CD4-positive, alpha-beta T cell treated with Interferon alpha-2 for 1 hour (primary cell): ENCODE measurements around the gene SGCE.

Experiments
- DNase-seq, 2 donors: peaks; one replicate each; pipeline ENCODE4 v3.0.0-alpha.2; 2020 to 2022

Gene SGCE

DNA sequence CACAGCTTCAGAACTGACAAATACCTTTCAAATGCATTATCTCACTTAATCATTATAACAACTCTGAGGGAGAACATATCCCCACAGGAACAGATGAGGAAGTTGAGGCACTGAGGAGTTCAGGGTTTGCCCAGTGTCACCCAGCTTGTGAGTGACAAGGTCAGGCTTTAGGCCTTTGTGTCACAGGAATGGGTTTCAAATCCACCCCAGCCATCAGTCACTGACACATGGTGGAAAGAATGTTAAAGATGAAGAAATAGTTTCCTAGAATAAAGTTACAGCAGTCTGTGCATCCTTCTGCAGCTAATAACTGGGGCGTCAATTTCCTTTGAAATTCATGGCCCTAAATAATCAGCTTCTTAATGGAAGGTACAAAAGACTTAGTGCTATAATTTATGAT, 37.8 kb downstream of the SGCE start:
- no peak for DNase-seq

DNA sequence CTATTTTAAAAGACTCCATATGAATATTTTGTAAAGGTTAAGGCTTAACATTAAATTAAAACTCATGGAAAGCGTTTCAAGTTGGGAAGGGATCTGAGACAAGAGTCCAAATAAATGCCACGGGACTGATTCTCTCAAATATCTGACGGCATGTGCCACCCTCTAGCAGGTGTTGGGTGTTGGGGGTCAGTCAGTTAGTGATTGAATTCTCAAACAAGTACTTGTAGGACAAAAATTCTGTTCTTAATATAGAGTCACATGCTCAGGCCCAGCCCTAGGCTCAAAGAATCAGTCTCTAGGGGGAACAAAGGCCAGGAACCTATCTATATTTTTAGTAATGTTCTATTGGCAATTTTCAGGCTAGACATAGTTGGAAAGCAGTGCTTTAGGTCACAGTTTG, 39.1 kb downstream of the SGCE start:
- no peak for DNase-seq

DNA sequence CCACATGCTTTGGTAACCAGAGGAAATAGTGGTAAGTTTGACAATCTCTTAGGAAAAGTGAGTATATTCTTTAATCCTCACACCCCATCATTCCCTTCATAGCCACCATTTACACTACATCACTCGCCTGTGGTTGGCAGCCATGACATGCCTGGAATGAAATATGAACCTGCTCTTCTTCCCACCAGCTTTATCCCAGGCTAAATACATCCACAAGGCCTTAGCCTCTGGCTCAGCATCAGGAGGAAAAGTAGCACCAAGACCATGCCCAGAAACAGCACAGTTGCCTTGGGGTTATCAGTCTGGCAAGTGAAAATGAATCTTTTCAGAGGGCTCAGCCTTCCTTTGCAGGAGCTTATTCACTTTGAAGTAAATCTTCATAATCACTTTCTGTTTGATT, 40.3 kb downstream of the SGCE start:
- no peak for DNase-seq

DNA sequence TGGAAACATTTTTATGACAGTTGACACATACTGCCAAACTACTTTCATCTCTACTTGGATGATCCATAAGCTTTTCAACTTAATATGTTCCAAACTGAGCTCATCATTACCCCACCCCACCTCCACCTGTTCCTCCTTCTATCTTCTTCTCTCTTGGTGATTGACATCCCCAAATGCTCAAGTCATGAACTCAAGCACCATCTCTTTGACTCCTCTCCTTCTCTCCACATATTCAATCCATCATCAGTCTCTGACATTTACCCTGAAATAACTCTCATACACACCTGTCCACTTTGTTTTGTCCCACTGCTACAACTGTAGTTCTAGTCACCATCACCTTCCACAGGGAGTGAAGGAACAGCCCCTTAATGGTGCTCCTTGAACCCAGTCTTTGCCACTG, 43.3 kb downstream of the SGCE start:
- no peak for DNase-seq

DNA sequence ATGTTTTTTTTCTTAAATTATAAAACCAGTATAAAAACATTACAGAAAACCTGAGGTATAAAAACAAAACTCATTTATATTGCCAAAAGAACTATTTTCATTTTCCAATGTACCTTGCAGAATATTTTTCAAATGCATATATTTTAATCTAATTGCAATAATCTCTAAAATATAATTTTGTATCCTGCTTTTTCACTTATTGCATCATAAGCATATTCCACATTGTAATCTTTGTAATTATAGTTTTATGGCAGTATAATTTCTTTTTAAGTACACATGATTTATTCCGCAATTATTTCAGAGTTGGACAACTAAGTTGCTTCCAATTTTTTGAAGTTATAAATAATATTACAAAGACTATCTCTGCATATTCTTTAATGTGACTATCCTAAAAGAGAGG, 43.7 kb downstream of the SGCE start:
- DNase-seq = no peak

DNA sequence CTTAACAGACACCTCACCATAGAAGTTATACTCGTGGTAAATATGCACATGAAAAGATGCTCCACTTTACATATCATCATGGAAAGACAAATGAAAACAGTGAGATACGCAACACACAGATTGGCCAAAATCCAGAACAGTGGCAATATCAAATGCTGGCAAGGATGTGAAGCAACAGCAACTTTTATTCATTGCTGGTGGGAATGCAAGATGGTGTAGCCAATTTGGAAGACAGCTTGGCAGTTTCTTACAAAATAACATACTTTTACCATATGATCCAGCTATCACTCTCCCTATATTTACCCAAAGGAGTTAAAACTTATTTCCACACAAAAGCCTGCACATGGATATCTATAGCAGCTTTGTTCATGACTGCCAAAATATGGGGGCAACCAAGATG, 46.4 kb downstream of the SGCE start:
- no peak for DNase-seq

DNA sequence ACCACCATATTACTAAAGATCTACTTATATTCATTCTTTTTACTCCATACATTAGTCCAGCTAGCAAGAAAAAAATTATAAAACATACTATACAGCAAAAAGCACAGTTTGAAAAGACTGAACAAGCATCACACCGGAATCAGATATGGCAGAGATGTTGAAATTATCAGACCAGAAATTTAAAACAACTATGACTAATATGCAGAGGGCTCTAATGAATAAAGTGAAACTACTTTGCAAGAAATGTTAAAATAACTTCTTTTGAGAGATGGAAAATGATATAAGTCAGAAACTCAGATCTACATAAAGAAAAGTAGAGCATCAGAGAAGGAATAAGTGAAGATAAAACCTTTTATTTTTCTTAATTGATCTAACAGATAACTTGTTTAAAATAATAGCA, 50.9 kb downstream of the SGCE start:
- no peak for DNase-seq

DNA sequence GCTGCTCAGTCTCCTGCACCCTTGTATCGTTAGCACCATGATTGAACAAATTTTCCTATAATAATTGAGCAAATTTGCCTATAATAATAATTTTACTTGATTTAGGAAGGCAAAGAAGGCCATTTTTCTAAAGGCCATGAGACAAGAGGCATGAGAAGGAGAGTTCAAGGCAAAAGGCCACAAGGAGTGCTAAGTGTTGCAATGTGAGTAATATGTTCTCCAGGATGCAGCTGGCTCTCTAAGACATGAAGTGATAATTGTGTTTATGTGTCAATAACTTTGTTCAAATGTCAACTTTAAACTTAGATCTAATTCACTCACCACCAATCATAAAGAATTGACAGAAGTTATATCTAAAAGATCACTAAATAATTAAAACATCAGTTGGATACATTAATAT, 53.8 kb downstream of the SGCE start:
- no peak for DNase-seq

DNA sequence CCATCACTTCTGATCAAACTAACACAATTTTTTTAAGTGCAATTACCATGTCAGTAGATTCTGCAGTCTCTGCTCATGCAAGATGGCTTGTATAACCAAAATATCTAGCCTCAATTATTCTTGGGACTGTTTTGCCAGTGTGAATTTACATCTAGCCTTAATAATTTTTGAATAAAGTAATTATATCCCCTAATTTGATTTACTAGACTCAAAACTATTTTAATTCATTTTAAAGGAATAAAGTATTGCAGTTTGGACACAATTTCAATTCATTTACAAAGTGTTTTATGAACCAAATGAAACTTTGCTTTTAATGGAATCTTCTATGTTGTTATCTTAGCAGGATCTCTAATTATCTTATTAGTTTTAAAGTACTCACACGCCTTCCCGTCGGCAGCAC, 55.7 kb downstream of the SGCE start:
- no peak for DNase-seq

DNA sequence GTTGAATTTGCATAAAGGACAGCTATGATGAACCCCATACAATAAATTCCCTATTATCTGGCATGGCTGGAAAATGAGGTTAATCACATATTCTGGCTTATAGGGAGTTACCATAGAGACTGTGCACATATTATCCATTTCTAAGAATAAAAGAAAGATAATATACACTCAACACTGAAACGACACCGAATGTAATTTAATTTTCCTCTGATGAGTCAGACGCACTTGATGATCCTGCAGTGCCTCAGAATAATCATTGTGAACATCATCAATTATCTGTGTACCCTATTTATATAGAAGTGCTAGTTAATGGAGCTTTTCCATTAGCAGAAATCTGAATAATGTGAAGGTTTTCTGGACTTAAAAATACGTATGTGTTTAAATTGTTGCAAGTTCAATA, 60.2 kb downstream of the SGCE start:
- DNase-seq = no peak

DNA sequence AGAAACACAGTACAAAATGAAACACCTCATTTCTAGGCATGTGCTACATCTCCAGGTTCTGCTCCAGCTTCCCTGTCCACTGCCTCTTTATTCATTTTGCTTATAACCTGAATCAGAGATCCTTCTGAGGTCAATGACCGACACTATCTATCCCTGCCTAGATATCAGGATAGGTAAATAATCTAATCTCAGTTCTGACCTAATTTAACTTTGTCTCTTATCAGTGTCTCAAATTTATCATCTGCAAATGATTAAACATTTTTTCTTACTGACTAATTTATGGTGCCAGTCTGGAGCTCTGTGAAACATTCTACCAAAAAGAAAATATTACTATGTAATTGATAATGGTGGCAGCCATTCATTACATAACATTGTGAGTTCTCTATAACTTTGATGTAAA, 61.1 kb downstream of the SGCE start:
- no peak for DNase-seq

DNA sequence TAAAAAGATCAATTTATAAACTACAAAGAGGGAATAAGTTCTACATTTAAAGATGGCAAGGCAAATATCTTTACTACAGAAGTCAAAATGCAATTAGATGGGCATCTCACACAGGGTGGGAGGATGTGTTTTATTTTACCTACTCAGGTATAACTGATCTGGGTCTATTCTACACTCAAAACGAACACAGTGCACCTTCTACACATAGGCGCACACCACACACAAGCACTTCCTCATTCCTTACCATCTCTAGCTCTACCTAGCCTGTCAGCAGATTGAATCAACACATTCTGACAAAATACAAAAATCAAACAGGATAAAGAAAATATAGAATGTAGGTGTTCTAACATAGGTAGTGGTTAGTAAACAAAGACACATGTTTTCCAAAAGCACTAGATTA, 64.8 kb downstream of the SGCE start:
- DNase-seq = peak in 1 of 2 donors; percentile 1

DNA sequence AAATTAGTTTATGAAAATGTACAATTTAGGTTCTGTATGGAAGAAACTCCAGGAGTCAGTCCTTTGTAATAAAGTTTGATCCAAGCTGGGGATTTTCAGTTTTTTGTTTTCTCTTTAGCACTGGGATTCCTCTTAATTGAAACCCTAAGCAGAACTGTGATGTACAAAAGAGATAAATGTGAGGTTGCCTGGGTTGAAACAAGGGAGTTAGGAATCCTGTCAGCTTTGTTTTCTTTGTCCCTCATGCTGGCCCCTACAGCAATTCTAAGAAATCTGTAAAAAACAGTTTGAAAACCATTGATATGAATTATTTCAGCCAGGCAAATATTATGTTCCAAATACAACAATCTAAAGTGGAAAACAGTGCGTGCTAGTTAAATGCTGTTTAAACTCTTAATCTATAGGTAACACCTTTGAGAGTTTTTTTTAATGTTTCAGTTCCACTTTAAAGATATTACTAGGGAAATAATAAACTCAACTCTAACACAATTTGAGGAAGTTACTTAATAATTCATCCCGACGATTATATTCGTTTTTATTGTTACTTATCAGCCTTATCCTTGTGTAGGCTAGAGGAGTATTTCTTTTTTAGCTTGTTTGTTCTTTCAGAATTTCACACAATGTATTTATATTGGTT, 65.3 kb downstream of the SGCE start:
- no peak for DNase-seq

DNA sequence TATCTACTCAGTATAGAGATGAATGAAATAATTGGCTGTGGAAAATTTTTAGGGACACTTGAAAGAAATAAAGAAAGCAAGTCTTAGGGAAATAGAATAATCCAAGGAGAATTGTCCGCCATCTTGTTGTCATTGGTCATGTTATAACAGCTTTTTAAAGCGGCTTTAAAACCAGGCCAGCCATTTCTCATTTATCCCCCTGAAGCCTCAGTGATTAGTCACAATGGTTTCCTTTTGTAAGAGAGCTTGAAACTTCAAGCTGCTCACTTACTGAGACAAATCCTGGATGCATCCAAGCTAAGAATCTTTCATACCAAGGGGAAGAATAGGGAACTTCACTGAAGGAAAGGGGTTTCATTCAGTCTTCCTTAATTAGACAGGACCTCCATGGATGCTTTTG, 67.9 kb downstream of the SGCE start:
- DNase-seq = no peak

DNA sequence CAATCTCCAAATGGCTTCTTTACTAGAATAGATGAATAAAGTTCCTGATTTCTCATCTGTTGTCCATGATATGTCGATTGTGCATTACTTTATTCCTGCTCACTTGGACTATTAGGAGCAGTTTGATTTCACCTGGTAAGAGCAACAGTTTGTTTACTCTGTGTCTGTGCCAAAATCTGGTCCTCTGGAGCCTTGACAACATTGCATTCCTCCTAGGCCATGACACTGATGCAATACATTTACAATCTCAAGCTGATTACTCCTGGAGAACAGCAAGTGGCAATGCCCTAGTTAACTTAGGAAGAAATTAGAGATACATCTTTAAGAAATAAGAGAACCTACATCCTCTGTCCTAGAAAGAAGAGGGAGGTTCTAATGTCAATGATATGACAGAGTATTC, 71.8 kb downstream of the SGCE start:
- no peak for DNase-seq

DNA sequence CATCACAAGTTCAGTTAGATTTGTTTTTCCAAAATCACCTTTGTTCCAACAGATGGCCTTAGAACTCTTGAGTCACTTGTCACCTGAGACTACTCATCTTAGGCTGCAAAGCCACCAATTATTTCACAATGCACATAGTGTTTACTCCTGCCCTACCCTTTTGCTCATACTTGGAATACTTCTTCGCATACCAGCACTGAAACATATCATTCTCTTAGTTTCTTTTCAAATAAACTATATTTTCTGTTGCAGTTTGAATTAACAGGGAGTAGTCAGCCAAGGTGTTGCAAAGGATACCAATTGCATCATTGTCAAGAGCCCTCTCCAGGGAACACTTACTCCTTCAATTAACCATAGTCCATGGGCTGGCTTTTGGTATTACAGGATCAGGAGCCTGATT, 75.3 kb downstream of the SGCE start:
- no peak for DNase-seq

DNA sequence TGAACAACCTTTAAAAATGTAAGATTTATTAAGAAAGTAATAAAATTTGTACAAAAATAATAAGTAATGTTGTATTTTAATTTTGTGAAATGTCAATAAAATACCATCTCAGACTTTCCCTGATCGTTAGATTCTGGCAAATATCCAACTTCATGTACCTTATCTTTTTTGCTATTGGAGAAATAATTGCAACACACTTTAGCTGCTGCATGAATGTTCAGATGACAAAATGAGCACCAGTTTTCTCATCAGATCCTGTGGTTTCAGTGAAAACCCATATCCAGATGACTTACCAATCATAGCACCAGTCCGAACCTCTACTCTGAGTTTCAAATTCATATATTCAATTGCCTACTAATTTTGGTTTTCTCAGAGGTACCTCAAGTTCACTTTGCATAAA, 76.5 kb downstream of the SGCE start:
- DNase-seq = no peak

DNA sequence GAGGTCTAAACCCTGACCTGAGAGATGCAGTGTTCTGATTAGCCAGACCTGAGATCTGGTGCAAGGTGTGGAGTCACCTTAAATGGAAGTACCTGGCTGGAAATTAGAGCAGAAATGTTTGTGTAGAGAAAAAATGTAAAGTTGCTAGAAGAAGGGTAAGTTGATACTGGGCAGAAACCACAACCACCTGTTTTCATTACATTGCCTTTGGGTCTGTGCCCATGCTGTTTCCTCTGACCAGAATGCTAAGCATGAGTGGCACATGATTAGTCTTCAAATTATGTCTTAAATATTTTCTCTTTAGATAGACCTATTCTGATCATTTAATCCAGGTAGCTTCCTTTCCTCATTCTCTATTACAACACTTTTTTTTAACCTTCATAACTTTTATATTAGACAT, 77.3 kb downstream of the SGCE start:
- DNase-seq = no peak

DNA sequence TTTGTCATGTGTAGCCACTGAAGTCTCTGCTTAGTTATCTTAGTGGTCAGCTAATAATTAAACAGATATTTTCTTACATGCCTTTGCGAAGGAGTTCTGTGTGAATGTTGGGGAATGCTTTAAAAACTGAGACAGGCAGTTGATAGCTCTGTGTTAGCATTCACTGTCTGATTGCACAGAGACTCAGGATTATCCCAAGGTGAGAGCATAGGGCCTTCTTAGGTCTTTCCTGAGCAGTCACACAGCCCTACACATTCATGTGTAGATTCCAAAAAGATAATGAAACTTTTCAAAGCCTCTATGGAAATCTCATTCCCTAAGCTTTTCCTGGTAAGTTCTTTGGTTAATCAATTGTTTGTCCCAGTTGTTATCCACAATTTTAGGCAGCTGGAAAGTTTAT, 78.6 kb downstream of the SGCE start:
- no peak for DNase-seq

DNA sequence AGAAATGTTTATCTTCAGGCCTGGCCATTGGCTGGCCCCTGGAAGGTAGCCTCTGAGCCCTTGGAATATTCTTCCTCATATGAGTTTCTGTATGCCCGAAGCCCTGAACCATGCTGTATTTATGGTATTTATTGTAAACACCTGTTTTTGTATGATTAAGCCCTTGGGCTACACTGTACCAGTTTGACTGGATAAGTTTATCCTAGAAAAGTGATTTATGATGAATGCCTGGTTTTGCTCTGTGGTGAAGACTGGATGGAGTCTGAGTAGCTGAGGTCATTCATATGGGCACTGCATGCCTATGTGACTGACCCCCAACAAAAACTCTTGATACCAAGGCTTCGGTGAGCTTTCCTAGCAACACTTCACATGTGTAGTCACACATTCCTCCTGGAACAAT, 79.6 kb downstream of the SGCE start:
- DNase-seq = no peak

DNA sequence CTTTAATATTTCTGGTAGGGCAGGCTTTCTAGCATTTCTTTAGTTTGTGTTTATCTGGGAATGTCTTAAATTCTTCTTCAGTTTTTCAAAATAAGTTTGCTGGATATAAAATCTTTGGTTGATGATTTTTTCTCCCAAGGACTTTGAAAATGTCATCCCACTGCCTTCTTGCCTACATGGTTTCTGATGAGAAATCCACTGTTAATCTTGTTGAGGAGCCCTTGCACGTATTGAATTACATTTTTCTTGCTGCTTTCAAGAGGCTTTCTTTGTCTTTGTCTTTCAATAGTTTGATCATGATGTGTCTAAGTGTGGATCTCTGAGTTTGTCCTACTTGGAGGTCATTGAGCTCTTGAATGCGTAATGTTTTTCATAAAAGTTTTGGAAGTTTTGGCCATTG, 80.3 kb downstream of the SGCE start:
- no peak for DNase-seq

DNA sequence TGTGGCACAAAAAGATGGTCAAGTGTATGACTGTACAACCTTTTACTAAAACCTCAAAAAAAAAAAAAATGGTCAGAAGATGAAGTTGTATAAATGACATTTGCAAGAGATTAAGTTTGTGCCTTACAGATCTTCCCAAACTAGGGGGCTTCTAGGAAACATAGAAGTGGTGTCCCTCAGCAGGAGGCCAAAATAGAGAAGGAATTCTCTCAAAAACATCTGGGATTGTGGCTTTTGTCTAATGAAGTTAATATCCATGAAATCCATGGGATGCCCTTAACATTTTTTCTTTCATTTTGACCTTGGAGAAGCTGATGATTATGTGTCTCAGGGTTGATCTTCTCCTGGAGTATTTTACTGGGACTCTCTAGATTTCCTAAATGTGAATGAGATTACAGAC, 84.1 kb downstream of the SGCE start:
- DNase-seq = no peak

DNA sequence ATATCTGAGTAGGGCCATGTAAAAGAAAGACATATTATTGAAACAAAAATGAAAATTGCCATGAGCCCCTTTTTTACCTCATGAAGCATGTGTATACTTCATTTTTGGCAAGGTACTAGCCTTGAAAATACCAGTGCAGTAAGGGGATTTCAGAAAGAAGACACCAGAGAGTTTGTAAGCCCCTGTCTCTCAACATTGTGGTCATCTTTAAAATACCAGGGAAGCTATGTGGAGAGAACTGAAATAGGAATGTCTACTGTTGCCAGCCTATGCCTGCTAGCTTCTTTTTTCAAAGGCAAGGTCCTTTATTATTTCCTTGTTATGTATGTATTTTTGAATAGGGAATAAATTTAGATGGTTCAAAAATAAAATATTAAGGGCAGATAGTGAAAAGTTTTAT, 88.5 kb downstream of the SGCE start:
- DNase-seq = no peak

DNA sequence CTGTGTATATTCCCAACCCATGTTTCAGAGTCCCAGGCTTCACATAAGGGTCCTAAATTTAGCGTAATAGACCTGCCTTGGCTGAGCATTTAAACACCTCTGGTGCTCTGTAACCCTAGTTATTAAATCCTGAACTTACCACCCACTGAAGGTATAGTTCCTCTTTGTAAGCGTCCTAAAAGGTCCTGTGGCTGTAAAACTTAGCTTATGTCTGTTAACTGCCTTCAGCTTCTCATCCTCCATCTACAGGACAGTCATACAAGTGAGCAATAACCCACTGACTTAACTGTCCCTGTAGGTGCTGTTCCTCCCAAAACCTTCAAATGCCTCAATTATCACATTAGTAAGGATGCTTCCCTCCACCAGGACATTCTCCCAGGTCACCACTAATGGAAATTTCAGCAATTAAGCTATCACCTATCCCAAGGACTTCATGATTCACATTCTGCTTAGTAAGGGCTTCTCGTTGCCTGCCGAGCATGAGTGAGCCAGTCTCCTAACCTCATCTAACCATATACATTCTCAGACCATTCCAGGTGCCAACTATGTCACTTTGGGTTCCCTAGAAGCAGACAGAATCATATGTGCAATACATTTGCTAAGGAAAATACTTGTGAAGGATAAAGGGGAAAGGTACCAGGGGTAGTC, 90.6 kb downstream of the SGCE start:
- DNase-seq = no peak

DNA sequence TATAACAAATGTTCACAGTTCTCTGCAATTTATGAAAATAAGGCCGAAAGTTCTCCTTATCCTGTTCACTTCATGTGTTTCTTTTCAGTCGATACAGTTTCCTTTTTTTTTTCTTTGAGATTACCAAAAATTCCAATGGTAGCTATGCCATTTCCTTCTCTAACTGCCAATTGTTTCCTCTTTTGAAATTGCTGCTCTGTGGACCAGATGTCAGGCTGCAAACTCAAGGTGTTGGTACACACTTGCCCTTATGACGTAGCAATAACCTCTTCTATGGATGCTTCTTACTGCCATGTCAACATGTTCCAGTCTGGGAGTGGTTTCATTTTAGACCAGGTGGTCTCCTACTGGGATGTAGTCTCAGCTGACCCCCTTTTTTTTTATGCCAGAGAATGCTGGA, 93.4 kb downstream of the SGCE start:
- DNase-seq = no peak
